GM23248 (cell line): ENCODE data around the gene NOTCH2.
"Not testable (repeated sequence)": the region's sequence is repeated elsewhere in the genome, so short reads cannot be mapped to it uniquely, and the experiment has no call there.

Source experiments
- EZH2 ChIP-seq: fragments of 200-600 bp; sonication (generic); IDR thresholded peaks from 2 replicates; pipeline ENCODE4 v1.6.1; 2018; ENCODE audit warnings: antibody characterized with exemption, mild to moderate bottlenecking; ENCODE audit not compliant: insufficient read depth, poor library complexity, severe bottlenecking
- EZH2phosphoT487 ChIP-seq: fragments of 200-600 bp; sonication (generic); IDR thresholded peaks from 2 replicates; pipeline ENCODE4 v1.6.1; 2018; ENCODE audit warnings: antibody characterized with exemption, moderate library complexity, mild to moderate bottlenecking, low read depth; ENCODE audit not compliant: insufficient read depth

DNA sequence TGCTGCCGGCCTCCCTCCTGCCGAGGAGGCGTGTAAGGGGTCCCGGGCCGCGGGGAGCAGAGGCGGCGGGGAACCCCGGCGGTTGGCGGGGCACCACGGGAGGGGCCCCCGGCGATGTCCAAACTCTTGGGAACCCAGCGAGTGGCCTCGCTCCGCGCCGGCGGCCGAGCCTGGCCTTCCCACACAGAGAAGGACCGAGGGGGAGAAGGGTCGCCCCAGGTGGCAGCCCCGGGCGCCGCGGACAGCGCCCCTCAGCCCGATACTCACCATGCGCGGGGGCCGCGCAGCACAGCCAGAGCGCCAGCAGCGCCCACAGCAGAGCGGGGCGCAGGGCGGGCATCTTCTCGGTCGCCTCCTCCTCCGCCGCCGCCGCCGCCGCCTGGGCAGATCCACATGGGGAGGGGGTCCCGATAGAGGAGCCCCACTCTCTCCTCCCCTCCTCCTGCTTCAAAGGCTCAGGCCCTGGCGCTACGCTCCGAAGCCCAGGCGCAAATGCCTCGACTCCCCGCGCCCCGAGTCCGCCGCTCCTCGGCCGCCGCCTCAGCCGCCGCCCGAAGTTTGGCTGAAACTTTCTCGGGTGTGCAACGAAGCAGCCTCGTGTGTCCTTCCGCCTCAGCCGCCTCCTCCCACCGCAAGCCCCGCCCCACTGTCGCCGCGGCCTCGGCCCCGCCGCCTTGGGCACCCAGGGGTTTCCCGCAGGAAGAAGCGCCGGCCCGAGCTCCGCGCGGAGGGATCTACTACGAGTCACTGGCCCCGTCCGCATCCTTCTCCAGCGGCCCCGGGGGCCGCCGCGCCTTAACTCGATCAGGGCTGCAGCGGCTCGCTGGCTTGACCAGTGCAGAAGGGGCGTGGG, at the start of gene NOTCH2:
- TF ChIP-seq EZH2, EZH2phosphoT487: not testable (repeated sequence)
